K562 (cell line): ENCODE results near the gene HKDC1. TPM values are rescaled to one million over a fixed set of nuclear protein-coding genes. Genes with fewer than 3 reads are reported as not detected.

ENCODE experiments used
- FIP1L1 ChIP-seq: fragments of 200-400 bp; formaldehyde crosslinking; IDR thresholded peaks from 2 replicates; pipeline ENCODE4 v1.6.1; 2018; ENCODE audit warnings: mild to moderate bottlenecking, low read depth, low read length; ENCODE audit not compliant: poor library complexity, severe bottlenecking
- HNRNPH1 ChIP-seq: fragments of 200-400 bp; formaldehyde crosslinking; optimal IDR thresholded peaks from 2 replicates; pipeline ENCODE3; 2017; ENCODE audit warnings: low read depth, mild to moderate bottlenecking, low read length, moderate library complexity
- JUNB ChIP-seq: fragments of 450-650 bp; formaldehyde crosslinking; conservative IDR thresholded peaks from 2 replicates; pipeline ENCODE4 v1.4.0; 2020; ENCODE audit warnings: mild to moderate bottlenecking
- JUND ChIP-seq, 2 experiments: IDR thresholded peaks; 2 replicates in 1 of 2; 3 replicates in 1 of 2; pipeline ENCODE4 v1.6.1; 2011; ENCODE audit warnings: borderline replicate concordance in 2 of 2, low read depth in 2 of 2, low read length in 2 of 2, improper control_type of control experiment in 1 of 2, missing biosample characterization in 1 of 2, missing genetic modification characterization in 1 of 2, missing genetic modification reagents in 1 of 2
- MTA3 ChIP-seq: fragments of 450-650 bp; formaldehyde crosslinking; IDR thresholded peaks from 2 replicates; pipeline ENCODE4 v1.6.1; 2017; ENCODE audit warnings: mild to moderate bottlenecking, borderline replicate concordance
- NFATC3 ChIP-seq: fragments of 450-650 bp; IDR thresholded peaks from 2 replicates; pipeline ENCODE4 v1.6.1; 2017; ENCODE audit warnings: mild to moderate bottlenecking
- NR2C2 ChIP-seq, 2 experiments: fragments of 200-800 bp in 1 of 2; sonication (Bioruptor generic) in 1 of 2; sonication (generic) in 1 of 2; formaldehyde crosslinking in 1 of 2; IDR thresholded peaks; 2 replicates each; pipeline versions ENCODE4 v1.6.1 to v1.8.0; 2016 to 2022; ENCODE audit warnings: mild to moderate bottlenecking in 1 of 2, missing compliant biosample characterization in 1 of 2, missing genetic modification characterization in 1 of 2, missing genetic modification reagents in 1 of 2
- SAP30 ChIP-seq: fragments of 200-600 bp; sonication (generic); IDR thresholded peaks from 2 replicates; pipeline ENCODE4 v1.6.1; 2012; ENCODE audit warnings: borderline replicate concordance, low read depth, mild to moderate bottlenecking, moderate library complexity, low read length, control low read depth, inconsistent platforms; ENCODE audit not compliant: insufficient read depth, poor library complexity, severe bottlenecking
- SP1 ChIP-seq: sonication (generic); formaldehyde crosslinking; IDR thresholded peaks from 2 replicates; pipeline ENCODE4 v1.8.1; 2022; ENCODE audit warnings: mild to moderate bottlenecking, missing genetic modification reagents
- SREBF1 ChIP-seq: fragments of 150-350 bp; IDR thresholded peaks from 2 replicates; pipeline ENCODE4 v1.6.1; 2014; ENCODE audit warnings: antibody characterized with exemption, low read depth, low read length, borderline replicate concordance
- TRIM24 ChIP-seq, 2 experiments: fragments of 450-650 bp; IDR thresholded peaks; 2 replicates each; pipeline ENCODE4 v1.6.1; 2016
- YY1 ChIP-seq, 3 experiments: IDR thresholded peaks; 2 replicates each; pipeline ENCODE4 v1.6.1; 2011; ENCODE audit warnings: low read length in 2 of 3, mild to moderate bottlenecking in 2 of 3, moderate library complexity in 2 of 3, borderline replicate concordance in 1 of 3, control low read depth in 1 of 3, low read depth in 1 of 3; ENCODE audit not compliant: insufficient read depth in 3 of 3, insufficient replicate concordance in 2 of 3, control insufficient read depth in 1 of 3, insufficient read length in 1 of 3; ENCODE audit errors: extremely low read depth in 1 of 3
- ZFX ChIP-seq: sonication (generic); formaldehyde crosslinking; IDR thresholded peaks from 2 replicates; pipeline ENCODE4 v1.8.0; 2022; ENCODE audit warnings: mild to moderate bottlenecking, missing genetic modification reagents, moderate library complexity
- polyA plus RNA-seq, 8 experiments: library from polyadenylated mRNA; depleted of rRNA in 4 of 8; stranded (reverse) in 5 of 8; unstranded in 3 of 8; fragments of >200 nt; fragmentation: Nextera tagmentation in 2 of 8; fragmentation: Illumina TruSeq in 1 of 8; extraction: Ambion mirVana in 2 of 8; extraction: Trizol in 1 of 8; gene quantifications; 2 replicates each; pipeline versions ENCODE4 v1.2.1 to v1.2.3, GENCODE V29; 2011 to 2014; ENCODE audit warnings: inconsistent platforms in 1 of 8, missing spikeins in 1 of 8
- total RNA-seq, 7 experiments: library from RNA; depleted of rRNA in 6 of 7; stranded (reverse); fragments of >200 nt in 6 of 7; fragmentation: Illumina TruSeq in 2 of 7; extraction: Trizol in 2 of 7; gene quantifications; 2 replicates each; pipeline versions ENCODE4 v1.2.1 to v1.2.3, GENCODE V29; 2011 to 2021; ENCODE audit warnings: low replicate concordance in 1 of 7
- TF ChIP-seq, protein P1 (sequence below): fragments of 450-650 bp; formaldehyde crosslinking; IDR thresholded peaks from 2 replicates; pipeline ENCODE4 v1.4.0; 2020; ENCODE audit warnings: mild to moderate bottlenecking, mixed read lengths
- TF ChIP-seq, protein P2 (sequence below): fragments of 450-650 bp; formaldehyde crosslinking; IDR thresholded peaks from 2 replicates; pipeline ENCODE4 v1.4.0; 2020; ENCODE audit warnings: mild to moderate bottlenecking, moderate library complexity
- TF ChIP-seq, protein P3 (sequence below): fragments of 450-650 bp; IDR thresholded peaks from 2 replicates; pipeline ENCODE4 v1.6.1; 2017; ENCODE audit warnings: antibody characterized with exemption, mild to moderate bottlenecking

HKDC1 gene
- total and polyA plus RNA-seq, 9 of the 15 experiments (the other 6 are each of a cell fraction or from before 2014, with no cell fraction given), result 0.04 to 0.22 (median 0.11) TPM; not detected in 5

DNA sequence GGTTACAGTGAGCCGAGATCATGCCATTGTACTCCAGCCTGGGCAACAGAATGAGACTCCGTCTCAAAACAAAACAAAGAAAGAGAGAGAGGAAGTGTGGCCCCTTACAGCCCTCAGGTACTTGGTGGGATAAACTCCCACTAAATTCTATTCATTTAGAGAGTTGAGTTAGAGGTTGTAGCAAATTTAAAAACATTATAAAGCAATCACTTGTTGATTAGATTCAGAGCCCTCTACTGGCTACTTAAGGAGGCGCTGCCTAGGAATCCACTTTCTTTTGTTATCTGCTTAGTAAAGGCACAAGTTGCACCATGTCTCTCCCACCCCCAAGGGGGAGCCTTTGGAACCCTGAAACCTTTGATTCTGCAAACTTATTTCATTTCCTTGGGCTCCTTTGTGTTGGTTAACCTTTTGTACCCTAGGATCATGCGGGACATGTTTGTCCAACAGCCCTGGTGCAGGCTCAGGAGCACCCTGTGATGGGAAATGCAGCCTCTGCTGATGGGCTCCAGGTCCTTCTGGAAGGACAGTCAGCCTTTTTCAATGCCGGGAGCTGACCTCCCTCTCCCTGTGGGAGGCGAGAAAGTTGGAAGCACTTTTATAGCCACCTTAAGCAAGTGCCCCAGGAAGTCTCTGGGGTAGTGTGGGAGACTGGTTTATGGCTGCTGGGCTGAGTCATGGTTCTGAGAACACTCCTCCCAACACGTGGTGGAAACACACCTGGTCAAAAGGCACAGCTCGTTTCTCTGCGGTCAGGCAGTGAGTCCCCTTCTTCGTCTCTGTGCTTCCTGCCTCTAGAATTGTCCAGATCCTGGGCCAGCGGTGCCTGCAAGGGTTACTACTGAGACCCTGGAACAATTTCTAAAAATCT lies 2.3 kb downstream of the HKDC1 start (continued):
- TF ChIP-seq TRIM24 (IDR thresholded peaks at IDR 0.05) (peak in 1 of 2 experiments; percentile 59; a peak in 1 of 4 replicates), JUNB (CRISPR knock-in tag) (peak; percentile 53; the same call in 1 of the 2 replicates), YY1 (IDR thresholded peaks at IDR 0.05; ENCODE audit: borderline replicate concordance in 1 of 3, control insufficient read depth in 1 of 3, extremely low read depth in 1 of 3, insufficient read depth in 3 of 3, insufficient read length in 1 of 3, insufficient replicate concordance in 2 of 3, low read depth in 1 of 3, low read length in 2 of 3) (peak in 2 of 3 experiments; percentile 55 to 76), FIP1L1 (no peak), ZFX (CRISPR knock-in tag) (peak; percentile 45), SP1 (CRISPR knock-in tag) (0 out of 2 replicates have a peak, but pooled peaks have one; percentile 14), JUND (IDR thresholded peaks at IDR 0.05; ENCODE audit: borderline replicate concordance, low read depth, low read length) (peak; percentile 96), JUND (tag; IDR thresholded peaks at IDR 0.05; ENCODE audit: borderline replicate concordance, low read depth, low read length) (peak; percentile 92; the same call in 2 of the 3 replicates), NFATC3 (no peak), SREBF1 (no peak), HNRNPH1 (no peak), NR2C2 (CRISPR knock-in tag; IDR thresholded peaks at IDR 0.05) (peak; percentile 11; the same call in 1 of the 2 replicates), NR2C2 (tag; IDR thresholded peaks at IDR 0.05) (peak; percentile 77), MTA3 (peak; percentile 77), SAP30 (peak; percentile 53)
- TF ChIP-seq, protein P1, sequence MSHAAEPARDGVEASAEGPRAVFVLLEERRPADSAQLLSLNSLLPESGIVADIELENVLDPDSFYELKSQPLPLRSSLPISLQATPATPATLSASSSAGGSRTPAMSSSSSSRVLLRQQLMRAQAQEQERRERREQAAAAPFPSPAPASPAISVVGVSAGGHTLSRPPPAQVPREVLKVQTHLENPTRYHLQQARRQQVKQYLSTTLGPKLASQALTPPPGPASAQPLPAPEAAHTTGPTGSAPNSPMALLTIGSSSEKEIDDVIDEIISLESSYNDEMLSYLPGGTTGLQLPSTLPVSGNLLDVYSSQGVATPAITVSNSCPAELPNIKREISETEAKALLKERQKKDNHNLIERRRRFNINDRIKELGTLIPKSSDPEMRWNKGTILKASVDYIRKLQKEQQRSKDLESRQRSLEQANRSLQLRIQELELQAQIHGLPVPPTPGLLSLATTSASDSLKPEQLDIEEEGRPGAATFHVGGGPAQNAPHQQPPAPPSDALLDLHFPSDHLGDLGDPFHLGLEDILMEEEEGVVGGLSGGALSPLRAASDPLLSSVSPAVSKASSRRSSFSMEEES, result peak; percentile 7; the same call in 1 of the 2 replicates
- TF ChIP-seq, protein P2, sequence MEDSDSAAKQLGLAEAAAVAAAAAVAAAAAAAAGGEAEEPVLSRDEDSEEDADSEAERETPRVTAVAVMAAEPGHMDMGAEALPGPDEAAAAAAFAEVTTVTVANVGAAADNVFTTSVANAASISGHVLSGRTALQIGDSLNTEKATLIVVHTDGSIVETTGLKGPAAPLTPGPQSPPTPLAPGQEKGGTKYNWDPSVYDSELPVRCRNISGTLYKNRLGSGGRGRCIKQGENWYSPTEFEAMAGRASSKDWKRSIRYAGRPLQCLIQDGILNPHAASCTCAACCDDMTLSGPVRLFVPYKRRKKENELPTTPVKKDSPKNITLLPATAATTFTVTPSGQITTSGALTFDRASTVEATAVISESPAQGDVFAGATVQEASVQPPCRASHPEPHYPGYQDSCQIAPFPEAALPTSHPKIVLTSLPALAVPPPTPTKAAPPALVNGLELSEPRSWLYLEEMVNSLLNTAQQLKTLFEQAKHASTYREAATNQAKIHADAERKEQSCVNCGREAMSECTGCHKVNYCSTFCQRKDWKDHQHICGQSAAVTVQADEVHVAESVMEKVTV (CRISPR knock-in tag), result 0 out of 2 replicates have a peak, but pooled peaks have one; percentile 19
- TF ChIP-seq, protein P3, sequence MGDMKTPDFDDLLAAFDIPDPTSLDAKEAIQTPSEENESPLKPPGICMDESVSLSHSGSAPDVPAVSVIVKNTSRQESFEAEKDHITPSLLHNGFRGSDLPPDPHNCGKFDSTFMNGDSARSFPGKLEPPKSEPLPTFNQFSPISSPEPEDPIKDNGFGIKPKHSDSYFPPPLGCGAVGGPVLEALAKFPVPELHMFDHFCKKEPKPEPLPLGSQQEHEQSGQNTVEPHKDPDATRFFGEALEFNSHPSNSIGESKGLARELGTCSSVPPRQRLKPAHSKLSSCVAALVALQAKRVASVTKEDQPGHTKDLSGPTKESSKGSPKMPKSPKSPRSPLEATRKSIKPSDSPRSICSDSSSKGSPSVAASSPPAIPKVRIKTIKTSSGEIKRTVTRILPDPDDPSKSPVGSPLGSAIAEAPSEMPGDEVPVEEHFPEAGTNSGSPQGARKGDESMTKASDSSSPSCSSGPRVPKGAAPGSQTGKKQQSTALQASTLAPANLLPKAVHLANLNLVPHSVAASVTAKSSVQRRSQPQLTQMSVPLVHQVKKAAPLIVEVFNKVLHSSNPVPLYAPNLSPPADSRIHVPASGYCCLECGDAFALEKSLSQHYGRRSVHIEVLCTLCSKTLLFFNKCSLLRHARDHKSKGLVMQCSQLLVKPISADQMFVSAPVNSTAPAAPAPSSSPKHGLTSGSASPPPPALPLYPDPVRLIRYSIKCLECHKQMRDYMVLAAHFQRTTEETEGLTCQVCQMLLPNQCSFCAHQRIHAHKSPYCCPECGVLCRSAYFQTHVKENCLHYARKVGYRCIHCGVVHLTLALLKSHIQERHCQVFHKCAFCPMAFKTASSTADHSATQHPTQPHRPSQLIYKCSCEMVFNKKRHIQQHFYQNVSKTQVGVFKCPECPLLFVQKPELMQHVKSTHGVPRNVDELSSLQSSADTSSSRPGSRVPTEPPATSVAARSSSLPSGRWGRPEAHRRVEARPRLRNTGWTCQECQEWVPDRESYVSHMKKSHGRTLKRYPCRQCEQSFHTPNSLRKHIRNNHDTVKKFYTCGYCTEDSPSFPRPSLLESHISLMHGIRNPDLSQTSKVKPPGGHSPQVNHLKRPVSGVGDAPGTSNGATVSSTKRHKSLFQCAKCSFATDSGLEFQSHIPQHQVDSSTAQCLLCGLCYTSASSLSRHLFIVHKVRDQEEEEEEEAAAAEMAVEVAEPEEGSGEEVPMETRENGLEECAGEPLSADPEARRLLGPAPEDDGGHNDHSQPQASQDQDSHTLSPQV, result peak; percentile 92
